Prostate gland (tissue), 2 donors: Measurements from ENCODE around the gene SRP19. TPM values are rescaled to one million over a fixed set of nuclear protein-coding genes. Genes with fewer than 3 reads are reported as not detected.
A peak's percentile ranks its signal among the peaks of the same experiment; 100 is the strongest.

ENCODE experiments used
- DNase-seq: peaks from one replicate; pipeline ENCODE4 v3.0.0-alpha.2; 2019; ENCODE audit warnings: low spot score
- H3K27ac ChIP-seq, 2 donors: fragments of 200-600 bp; sonication (generic); 2 replicates each; pipeline ENCODE4 v1.5.1; 2017 to 2019
- H3K27me3 ChIP-seq: fragments of 200-600 bp; sonication (generic); replicated peaks from 2 replicates; pipeline ENCODE4 v1.5.1; 2019; ENCODE audit not compliant: insufficient read depth
- H3K36me3 ChIP-seq, 2 donors: fragments of 200-600 bp; sonication (generic); 1 replicate in 1 of 2; 2 replicates in 1 of 2; pipeline versions ENCODE4 v1.5.1 to v1.8.1; 2017 to 2019
- H3K4me1 ChIP-seq: fragments of 200-600 bp; sonication (generic); replicated peaks from 2 replicates; pipeline ENCODE4 v1.5.1; 2019
- H3K4me3 ChIP-seq, 2 donors: fragments of 200-600 bp; sonication (generic); 2 replicates each; pipeline ENCODE4 v1.5.1; 2017 to 2019
- H3K9me3 ChIP-seq: fragments of 200-600 bp; sonication (generic); 2 replicates; pipeline ENCODE4 v1.5.1; 2017
- CTCF ChIP-seq, 4 experiments: fragments of 200-600 bp in 2 of 4; fragments of 450-650 bp in 2 of 4; sonication (generic) in 2 of 4; IDR thresholded peaks; 1 replicate in 3 of 4; 2 replicates in 1 of 4; pipeline ENCODE4 v1.5.1; 2016 to 2019; ENCODE audit warnings: antibody characterized with exemption in 4 of 4, mild to moderate bottlenecking in 2 of 4, moderate library complexity in 2 of 4
- POLR2A ChIP-seq: fragments of 450-650 bp; IDR thresholded peaks from one replicate; pipeline ENCODE4 v1.6.1; 2016; ENCODE audit warnings: antibody characterized with exemption, mild to moderate bottlenecking
- POLR2AphosphoS5 ChIP-seq: sonication (generic); formaldehyde crosslinking; IDR thresholded peaks from one replicate; pipeline ENCODE4 v1.6.1; 2017; ENCODE audit warnings: antibody characterized with exemption
- WGBS: methylation state at CpG from one replicate; pipeline ENCODE4 v1.1.5; 2018; 5-methylcytosine and 5-hydroxymethylcytosine counted together
- intact Hi-C: fragments of 100-400 bp; cut with DNase I; formaldehyde crosslinking; loops from one replicate; pipeline ENCODE4 v1.14.2; 2022
- total RNA-seq, 2 donors: library from RNA; depleted of rRNA; stranded (reverse); fragments of >200 nt; gene quantifications; one replicate each; pipeline ENCODE4 v1.1.0, GENCODE V29; 2016

SRP19 gene
- total RNA-seq, 2 donors from 2014 or later: 25.3 to 95.0 TPM

DNA sequence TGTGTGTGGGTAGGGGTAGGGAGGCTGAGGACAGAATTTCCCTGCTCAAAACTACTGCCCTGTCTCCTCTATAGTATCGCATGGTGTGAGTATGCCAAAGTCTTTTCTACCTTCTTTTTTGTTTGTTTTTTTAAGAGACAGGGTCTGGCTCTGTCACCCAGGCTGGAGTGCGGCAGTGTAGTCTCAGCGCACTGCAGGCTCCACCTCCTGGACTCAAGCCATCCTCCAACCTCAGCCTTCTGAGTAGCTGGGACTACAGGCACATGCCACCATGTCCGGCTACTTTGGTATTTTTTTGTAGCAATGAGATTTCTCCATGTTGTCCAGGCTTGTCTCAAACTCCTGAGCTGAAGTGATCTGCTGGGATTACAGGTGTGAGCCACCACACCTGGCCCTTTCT is 2.5 kb downstream of the SRP19 start:
- no peaks in the 10 kb centered on the region for H3K27me3 ChIP-seq
- H3K36me3 ChIP-seq: no peaks in the 10 kb centered on the region
- peaks cover 8% of the 10 kb centered on the region for H3K4me1 ChIP-seq
- no peak overlapping the region for H3K27ac ChIP-seq
- TF ChIP-seq POLR2AphosphoS5 (no peak), CTCF (IDR thresholded peaks at IDR 0.05) (no peak), POLR2A (no peak)
- H3K4me3 ChIP-seq: peak overlapping the region in 1 of 2 donors; percentile 7
- H3K9me3 ChIP-seq: no peaks in the 10 kb centered on the region
- 54% methylated on average over 4 of the region's 4 CpGs for WGBS
- intact Hi-C loops: loop anchor here (5.0 kb wide), 1 partner anchor 59 kb away; the partner anchor contains the start of gene REEP5
- DNase-seq: peak; percentile 31

GRCh38 chr5:112865128-112865527 is 4.0 kb downstream of the SRP19 start:
- intact Hi-C loops: no loop called here
- no peak for DNase-seq
- no peak overlapping the region for H3K4me3 ChIP-seq
- no peaks in the 10 kb centered on the region for H3K9me3 ChIP-seq
- no peaks in the 10 kb centered on the region for H3K36me3 ChIP-seq
- H3K27ac ChIP-seq: no peak overlapping the region
- WGBS: 91% methylated on average over 3 of the region's 3 CpGs
- no peak for TF ChIP-seq CTCF (IDR thresholded peaks at IDR 0.05)
- no peak for TF ChIP-seq POLR2A
- TF ChIP-seq POLR2AphosphoS5: no peak
- H3K4me1 ChIP-seq: peaks cover 11% of the 10 kb centered on the region
- no peaks in the 10 kb centered on the region for H3K27me3 ChIP-seq

DNA sequence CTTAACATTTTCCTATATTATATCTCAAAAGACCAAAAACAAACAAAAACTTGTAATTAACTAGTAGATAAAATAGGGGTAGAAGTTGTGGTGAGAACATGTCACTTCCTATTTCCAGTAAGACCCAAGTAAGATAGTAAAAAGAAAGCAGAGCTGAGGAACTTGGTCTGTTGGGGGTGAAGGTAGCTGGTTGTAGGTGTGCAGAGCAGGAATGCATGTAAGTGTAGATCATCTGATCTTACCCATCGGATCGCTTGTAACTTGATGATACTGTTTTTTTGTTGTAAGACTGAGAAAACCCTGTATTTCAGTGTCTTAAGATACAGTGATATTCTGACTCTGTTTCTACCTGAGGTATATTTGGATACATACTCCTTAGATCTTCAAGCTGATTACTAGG is 5.7 kb downstream of the SRP19 start:
- Histone ChIP-seq H3K9me3 (no peaks in the 10 kb centered on the region), H3K27ac (no peak overlapping the region), H3K27me3 (no peaks in the 10 kb centered on the region), H3K4me3 (no peak overlapping the region), H3K4me1 (peaks cover 11% of the 10 kb centered on the region), H3K36me3 (no peaks in the 10 kb centered on the region)
- TF ChIP-seq POLR2AphosphoS5 (no peak), POLR2A (no peak), CTCF (IDR thresholded peaks at IDR 0.05) (no peak)
- no peak for DNase-seq
- 95% methylated on average over 2 of the region's 2 CpGs for WGBS
- intact Hi-C loops: no loop called here

GRCh38 chr5:112867411-112867810 is 6.3 kb downstream of the SRP19 start:
- Histone ChIP-seq H3K27me3 (no peaks in the 10 kb centered on the region), H3K27ac (no peak overlapping the region), H3K4me1 (peaks cover 11% of the 10 kb centered on the region), H3K36me3 (no peaks in the 10 kb centered on the region), H3K9me3 (no peaks in the 10 kb centered on the region), H3K4me3 (no peak overlapping the region)
- DNase-seq: no peak
- intact Hi-C loops: no loop called here
- 93% methylated on average over 5 of the region's 5 CpGs for WGBS
- TF ChIP-seq CTCF (IDR thresholded peaks at IDR 0.05) (no peak), POLR2AphosphoS5 (no peak)

- Histone ChIP-seq H3K9me3 (no peaks in the 10 kb centered on the region), H3K4me1 (peaks cover 3% of the 10 kb centered on the region), H3K36me3 (no peaks in the 10 kb centered on the region), H3K4me3 (no peak overlapping the region), H3K27me3 (no peaks in the 10 kb centered on the region), H3K27ac (no peak overlapping the region)
- intact Hi-C loops: no loop called here
- TF ChIP-seq CTCF (IDR thresholded peaks at IDR 0.05) (no peak), POLR2AphosphoS5 (no peak), POLR2A (no peak)
- DNase-seq: no peak
- WGBS: 97% methylated on average over 3 of the region's 3 CpGs
Measured at GRCh38 chr5:112869948-112870347, 8.9 kb downstream of the SRP19 start.
